Measurements from ENCODE around the gene NDUFS2. TPM values are rescaled to one million over a fixed set of nuclear protein-coding genes. Genes with fewer than 3 reads are reported as not detected.

The NDUFS2 gene
- total and polyA plus RNA-seq, 9 of the 15 experiments (the other 6 are each of a cell fraction or from before 2014, with no cell fraction given): 70.0 to 176 (median 141) TPM

GRCh38 chr1:161166669-161167548, 35.3 kb upstream of the NDUFS2 start (continued):
- TF ChIP-seq SNRNP70 (optimal IDR thresholded peaks at IDR 0.05; ENCODE audit: low read depth, low read length): no peak
- 0 out of 2 replicates have a peak, but pooled peaks have one; percentile 72 for TF ChIP-seq HDGF (IDR thresholded peaks at IDR 0.05)
- no peak for TF ChIP-seq HOXB6 (CRISPR knock-in tag; IDR thresholded peaks at IDR 0.05; ENCODE audit: borderline replicate concordance)
- TF ChIP-seq NFXL1 (CRISPR knock-in tag; IDR thresholded peaks at IDR 0.05): no peak
- no peak for TF ChIP-seq ZNF316 (IDR thresholded peaks at IDR 0.05)
- TF ChIP-seq, protein P1, sequence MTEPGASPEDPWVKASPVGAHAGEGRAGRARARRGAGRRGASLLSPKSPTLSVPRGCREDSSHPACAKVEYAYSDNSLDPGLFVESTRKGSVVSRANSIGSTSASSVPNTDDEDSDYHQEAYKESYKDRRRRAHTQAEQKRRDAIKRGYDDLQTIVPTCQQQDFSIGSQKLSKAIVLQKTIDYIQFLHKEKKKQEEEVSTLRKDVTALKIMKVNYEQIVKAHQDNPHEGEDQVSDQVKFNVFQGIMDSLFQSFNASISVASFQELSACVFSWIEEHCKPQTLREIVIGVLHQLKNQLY (CRISPR knock-in tag; conservative IDR thresholded peaks at IDR 0.05): no peak
- TF ChIP-seq ZNF589 (CRISPR knock-in tag; IDR thresholded peaks at IDR 0.05; ENCODE audit: low read depth): no peak
- TF ChIP-seq, protein P2, sequence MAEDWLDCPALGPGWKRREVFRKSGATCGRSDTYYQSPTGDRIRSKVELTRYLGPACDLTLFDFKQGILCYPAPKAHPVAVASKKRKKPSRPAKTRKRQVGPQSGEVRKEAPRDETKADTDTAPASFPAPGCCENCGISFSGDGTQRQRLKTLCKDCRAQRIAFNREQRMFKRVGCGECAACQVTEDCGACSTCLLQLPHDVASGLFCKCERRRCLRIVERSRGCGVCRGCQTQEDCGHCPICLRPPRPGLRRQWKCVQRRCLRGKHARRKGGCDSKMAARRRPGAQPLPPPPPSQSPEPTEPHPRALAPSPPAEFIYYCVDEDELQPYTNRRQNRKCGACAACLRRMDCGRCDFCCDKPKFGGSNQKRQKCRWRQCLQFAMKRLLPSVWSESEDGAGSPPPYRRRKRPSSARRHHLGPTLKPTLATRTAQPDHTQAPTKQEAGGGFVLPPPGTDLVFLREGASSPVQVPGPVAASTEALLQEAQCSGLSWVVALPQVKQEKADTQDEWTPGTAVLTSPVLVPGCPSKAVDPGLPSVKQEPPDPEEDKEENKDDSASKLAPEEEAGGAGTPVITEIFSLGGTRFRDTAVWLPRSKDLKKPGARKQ (CRISPR knock-in tag; IDR thresholded peaks at IDR 0.05): no peak
- no peak for TF ChIP-seq ILF3 (IDR thresholded peaks at IDR 0.05; ENCODE audit: borderline replicate concordance)
- no peak for TF ChIP-seq LCOR (CRISPR knock-in tag; IDR thresholded peaks at IDR 0.05)
- TF ChIP-seq ARNT (IDR thresholded peaks at IDR 0.05): no peak
- TF ChIP-seq, protein P3, sequence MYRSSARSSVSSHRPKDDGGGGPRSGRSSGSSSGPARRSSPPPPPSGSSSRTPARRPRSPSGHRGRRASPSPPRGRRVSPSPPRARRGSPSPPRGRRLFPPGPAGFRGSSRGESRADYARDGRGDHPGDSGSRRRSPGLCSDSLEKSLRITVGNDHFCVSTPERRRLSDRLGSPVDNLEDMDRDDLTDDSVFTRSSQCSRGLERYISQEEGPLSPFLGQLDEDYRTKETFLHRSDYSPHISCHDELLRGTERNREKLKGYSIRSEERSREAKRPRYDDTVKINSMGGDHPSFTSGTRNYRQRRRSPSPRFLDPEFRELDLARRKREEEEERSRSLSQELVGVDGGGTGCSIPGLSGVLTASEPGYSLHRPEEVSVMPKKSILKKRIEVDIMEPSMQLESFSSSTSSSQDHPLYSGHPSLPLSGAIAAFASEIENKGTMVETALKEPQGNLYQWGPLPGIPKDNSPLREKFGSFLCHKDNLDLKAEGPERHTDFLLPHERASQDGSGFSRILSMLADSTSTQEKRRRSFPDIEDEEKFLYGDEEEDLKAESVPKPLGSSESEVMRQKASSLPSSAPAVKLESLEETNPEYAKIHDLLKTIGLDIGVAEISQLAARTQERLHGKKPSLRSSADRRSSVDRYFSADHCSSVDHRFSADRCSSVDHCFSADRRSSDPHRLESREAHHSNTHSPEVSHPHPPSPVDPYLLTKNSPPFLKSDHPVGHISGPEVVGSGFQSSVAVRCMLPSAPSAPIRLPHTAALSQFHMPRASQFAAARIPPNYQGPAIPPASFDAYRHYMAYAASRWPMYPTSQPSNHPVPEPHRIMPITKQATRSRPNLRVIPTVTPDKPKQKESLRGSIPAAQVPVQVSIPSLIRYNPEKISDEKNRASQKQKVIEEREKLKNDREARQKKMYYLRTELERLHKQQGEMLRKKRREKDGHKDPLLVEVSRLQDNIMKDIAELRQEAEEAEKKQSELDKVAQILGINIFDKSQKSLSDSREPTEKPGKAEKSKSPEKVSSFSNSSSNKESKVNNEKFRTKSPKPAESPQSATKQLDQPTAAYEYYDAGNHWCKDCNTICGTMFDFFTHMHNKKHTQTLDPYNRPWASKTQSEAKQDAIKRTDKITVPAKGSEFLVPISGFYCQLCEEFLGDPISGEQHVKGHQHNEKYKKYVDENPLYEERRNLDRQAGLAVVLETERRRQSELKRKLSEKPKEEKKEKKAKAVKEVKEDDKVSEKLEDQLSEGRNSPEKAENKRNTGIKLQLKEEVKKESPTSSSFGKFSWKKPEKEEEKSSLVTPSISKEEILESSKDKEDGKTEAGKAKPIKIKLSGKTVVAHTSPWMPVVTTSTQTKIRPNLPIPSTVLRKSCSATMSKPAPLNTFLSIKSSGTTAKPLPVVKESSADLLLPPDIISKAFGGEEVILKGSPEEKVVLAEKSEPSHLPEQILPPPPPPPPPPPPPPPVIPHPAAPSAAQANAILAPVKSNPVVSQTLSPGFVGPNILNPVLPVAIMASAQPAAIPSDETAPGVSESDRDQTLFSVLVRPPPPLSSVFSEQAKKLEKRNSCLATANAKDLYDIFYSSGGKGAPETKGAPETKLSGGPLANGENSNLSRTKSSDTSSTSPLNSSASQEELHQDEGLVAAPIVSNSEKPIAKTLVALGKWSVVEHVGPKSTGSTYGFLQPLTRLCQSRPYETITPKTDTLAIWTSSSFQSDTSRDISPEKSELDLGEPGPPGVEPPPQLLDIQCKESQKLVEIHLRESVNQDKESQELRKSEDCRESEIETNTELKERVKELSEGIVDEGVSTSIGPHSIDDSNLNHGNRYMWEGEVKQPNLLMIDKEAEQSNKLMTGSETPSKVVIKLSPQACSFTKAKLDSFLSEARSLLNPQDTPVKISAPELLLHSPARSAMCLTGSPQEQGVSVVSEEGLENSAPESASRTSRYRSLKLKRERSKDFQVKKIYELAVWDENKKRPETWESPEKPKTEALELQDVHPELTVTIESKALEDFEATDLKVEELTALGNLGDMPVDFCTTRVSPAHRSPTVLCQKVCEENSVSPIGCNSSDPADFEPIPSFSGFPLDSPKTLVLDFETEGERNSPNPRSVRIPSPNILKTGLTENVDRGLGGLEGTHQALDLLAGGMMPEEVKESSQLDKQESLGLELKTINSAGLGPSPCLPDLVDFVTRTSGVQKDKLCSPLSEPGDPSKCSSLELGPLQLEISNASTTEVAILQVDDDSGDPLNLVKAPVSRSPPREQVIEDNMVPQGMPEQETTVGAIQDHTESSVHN (IDR thresholded peaks at IDR 0.05; ENCODE audit: borderline replicate concordance in 1 of 2, low read depth in 1 of 2): no peak
- no peak for TF ChIP-seq ZNF41 (CRISPR knock-in tag; conservative IDR thresholded peaks at IDR 0.05)
- TF ChIP-seq ZNF699 (CRISPR knock-in tag; IDR thresholded peaks at IDR 0.05; ENCODE audit: insufficient replicate concordance): no peak
- TF ChIP-seq RBM17 (IDR thresholded peaks at IDR 0.05; ENCODE audit: borderline replicate concordance, low read depth, low read length): no peak
